Neural cell (in vitro differentiated cells): ENCODE measurements around the gene TMIGD3. TPM values are rescaled to one million over a fixed set of nuclear protein-coding genes. Genes with fewer than 3 reads are reported as not detected.

Experiments used
- CTCF ChIP-seq: fragments of 450-650 bp; IDR thresholded peaks from 2 replicates; pipeline ENCODE4 v1.5.1; 2014; ENCODE audit warnings: antibody characterized with exemption, mild to moderate bottlenecking, moderate library complexity; ENCODE audit not compliant: poor library complexity, severe bottlenecking
- MXI1 ChIP-seq: fragments of 450-650 bp; conservative IDR thresholded peaks from 2 replicates; pipeline ENCODE4 v1.6.1; 2014; ENCODE audit warnings: antibody characterized with exemption, mild to moderate bottlenecking; ENCODE audit not compliant: poor library complexity, severe bottlenecking
- polyA plus RNA-seq: library from polyadenylated mRNA; depleted of rRNA; stranded (reverse); fragments of >200 nt; gene quantifications from 2 replicates; pipeline ENCODE4 v1.2.3, GENCODE V29; 2014
- small RNA-seq, 3 experiments: library from RNA; depleted of rRNA; stranded (forward); fragments of <200 nt; gene quantifications; one replicate each; pipeline ENCODE3, GENCODE V24; 2012

The TMIGD3 gene
- polyA plus RNA-seq, 1 donor from 2014 or later, result not detected

GRCh38 chr1:111436726-111437125 is 66.7 kb downstream of the TMIGD3 start (continued):
- TF ChIP-seq CTCF (no peak), MXI1 (no peak)

Small RNAs within 50 kb of the gene (small RNA-seq; reads per million reads assigned to genes)
- gene RF00019 (0 to 1.2 (median 0) reads per million in 3 experiments), gene RNU6-792P (0 to 2.4 (median 1.2) reads per million in 3 experiments)

Other genes with a start within 250 kb of the TMIGD3 start
- not detected in 2 replicates for gene CHIA, start 212.8 kb downstream of the TMIGD3 start, polyA plus RNA-seq
- 7.4 and 19.9 TPM in 2 replicates for gene OVGP1, start 75.9 kb downstream of the TMIGD3 start, polyA plus RNA-seq
- gene WDR77, start 54.4 kb downstream of the TMIGD3 start, polyA plus RNA-seq, result 53.8 and 63.6 TPM in 2 replicates
- 582 and 597 TPM in 2 replicates for gene ATP5PB, start 54.2 kb downstream of the TMIGD3 start, polyA plus RNA-seq
- 1.3 and 2.1 TPM in 2 replicates for gene C1orf162, start 29.6 kb downstream of the TMIGD3 start, polyA plus RNA-seq
- not detected in 2 replicates for gene ADORA3, start within 50 bp of the TMIGD3 start, polyA plus RNA-seq
- 24.9 and 28.7 TPM in 2 replicates for gene RAP1A, start 116.2 kb upstream of the TMIGD3 start, polyA plus RNA-seq
- gene INKA2, start 235.8 kb upstream of the TMIGD3 start, polyA plus RNA-seq, result 0.77 and 0.84 TPM in 2 replicates